NCI-H2029 treated with DMSO at 0.1 percent for 48 hours (cell line): ENCODE results near the gene ATG7.
"Not testable (repeated sequence)": the region's sequence is repeated elsewhere in the genome, so short reads cannot be mapped to it uniquely, and the experiment has no call there.

Source experiments
- DNase-seq: peaks from one replicate; lab custom pipeline; 2025; lab: John Stamatoyannopoulos, UW

The ATG7 gene

GRCh38 chr3:11569156-11569741 is 297.1 kb downstream of the ATG7 start:
- DNase-seq: no peak

- no peak for DNase-seq
Measured at GRCh38 chr3:11570251-11570650, 298.1 kb downstream of the ATG7 start.

- DNase-seq: no peak
Measured at GRCh38 chr3:11570789-11571495, 298.7 kb downstream of the ATG7 start.

GRCh38 chr3:11572660-11573059 is 300.5 kb downstream of the ATG7 start:
- DNase-seq: not testable (repeated sequence)

GRCh38 chr3:11574981-11575669 is 302.9 kb downstream of the ATG7 start:
- DNase-seq: no peak

GRCh38 chr3:11575677-11576076 is 303.5 kb downstream of the ATG7 start:
- DNase-seq: no peak

- no peak for DNase-seq
Measured at GRCh38 chr3:11576453-11576852, 304.3 kb downstream of the ATG7 start.

GRCh38 chr3:11578169-11578568 is 306.0 kb downstream of the ATG7 start:
- no peak for DNase-seq

GRCh38 chr3:11580645-11581044 is 308.4 kb downstream of the ATG7 start:
- no peak for DNase-seq

- no peak for DNase-seq
Measured at GRCh38 chr3:11581237-11582190, 309.3 kb downstream of the ATG7 start.

GRCh38 chr3:11582191-11582968 is 310.2 kb downstream of the ATG7 start:
- no peak for DNase-seq

- no peak for DNase-seq
Measured at GRCh38 chr3:11583235-11583634, 311.0 kb downstream of the ATG7 start.

GRCh38 chr3:11583638-11584046 is 311.4 kb downstream of the ATG7 start:
- no peak for DNase-seq

- DNase-seq: no peak
Measured at GRCh38 chr3:11584570-11584969, 312.4 kb downstream of the ATG7 start.

- DNase-seq: no peak
Measured at GRCh38 chr3:11587766-11588165, 315.6 kb downstream of the ATG7 start.

- DNase-seq: no peak
Measured at GRCh38 chr3:11588338-11588737, 316.1 kb downstream of the ATG7 start.

GRCh38 chr3:11588755-11589154 is 316.6 kb downstream of the ATG7 start:
- DNase-seq: peak; percentile 21

- DNase-seq: no peak
Measured at GRCh38 chr3:11589706-11590105, 317.5 kb downstream of the ATG7 start.

- DNase-seq: no peak
Measured at GRCh38 chr3:11591002-11591355, 318.8 kb downstream of the ATG7 start.

- no peak for DNase-seq
Measured at GRCh38 chr3:11591391-11592282, 319.4 kb downstream of the ATG7 start.
